Panc1 (cell line): Measurements from ENCODE around the gene CLGN.

ENCODE experiments used
- CTCF ChIP-seq: fragments of 450-650 bp; IDR thresholded peaks from 2 replicates; pipeline ENCODE4 v1.5.1; 2017; ENCODE audit warnings: mild to moderate bottlenecking
- REST ChIP-seq, 2 experiments: IDR thresholded peaks; 2 replicates each; pipeline ENCODE4 v1.6.1; 2011 to 2012; ENCODE audit warnings: low read depth in 2 of 2, control low read depth in 1 of 2, low read length in 1 of 2, mild to moderate bottlenecking in 1 of 2, moderate library complexity in 1 of 2; ENCODE audit not compliant: insufficient read depth in 1 of 2
- SIN3A ChIP-seq: IDR thresholded peaks from 2 replicates; pipeline ENCODE4 v1.6.1; 2012; ENCODE audit warnings: low read depth, mild to moderate bottlenecking, low read length, moderate library complexity, borderline replicate concordance; ENCODE audit not compliant: insufficient read depth
- TCF7L2 ChIP-seq: IDR thresholded peaks from 2 replicates; pipeline ENCODE4 v1.6.1; 2011; ENCODE audit warnings: mild to moderate bottlenecking, low read depth, low read length, inconsistent platforms

DNA sequence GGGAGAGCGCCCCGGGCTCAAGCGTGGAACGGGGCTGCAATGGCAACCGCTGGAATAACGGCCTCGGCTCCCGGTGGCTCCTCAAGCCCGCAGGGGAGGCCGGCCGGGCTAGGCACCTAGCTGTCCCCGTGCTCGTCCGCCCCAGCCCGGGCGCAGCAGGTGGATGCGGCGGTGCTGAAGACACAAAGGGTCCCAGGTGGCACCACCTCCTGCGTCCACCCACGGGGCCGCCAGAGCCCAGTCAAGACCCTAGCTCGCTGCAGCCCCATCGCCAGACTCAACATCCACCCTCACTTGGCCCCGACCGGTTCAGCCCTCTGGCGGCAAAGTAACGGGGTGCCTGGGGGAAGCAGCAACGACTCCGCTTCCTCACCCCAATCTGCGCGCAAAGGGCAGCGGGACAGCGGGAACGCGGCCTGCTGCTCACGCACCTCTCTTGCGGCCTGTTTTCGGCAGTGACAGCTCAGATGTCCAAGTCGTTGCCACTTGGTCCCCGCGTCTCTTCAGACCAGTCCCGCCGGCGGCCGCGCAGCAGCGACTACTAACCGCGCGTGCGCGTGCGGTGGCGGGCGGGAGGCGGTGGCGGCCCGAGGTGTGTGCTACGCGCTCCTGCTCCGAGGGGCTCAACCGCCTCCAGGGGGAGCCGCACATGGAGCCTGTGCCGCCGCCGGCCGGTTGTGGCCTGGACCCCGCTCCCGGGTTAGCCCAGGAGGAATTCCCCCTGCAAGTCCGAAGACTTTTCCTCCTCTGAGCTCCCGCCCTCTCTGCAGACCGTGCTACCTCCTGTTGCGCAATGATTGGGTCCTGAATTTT, at the start of gene CLGN:
- TF ChIP-seq TCF7L2 (no peak; the same call in 1 of the 2 replicates), CTCF (peak; percentile 76), SIN3A (peak; percentile 65; the same call in 1 of the 2 replicates), REST (IDR thresholded peaks at IDR 0.05; ENCODE audit: insufficient read depth in 1 of 2, low read depth in 2 of 2, low read length in 1 of 2) (no peak)
